Endodermal cell (in vitro differentiated cells): Measurements from ENCODE around the gene ATP10A. TPM values are rescaled to one million over a fixed set of nuclear protein-coding genes. Genes with fewer than 3 reads are reported as not detected.

Experiments
- DNase-seq: peaks from one replicate; pipeline ENCODE4 v3.0.0-alpha.2; 2017
- H3K27ac ChIP-seq: 2 replicates; pipeline ENCODE4 v1.5.1; 2013; ENCODE audit warnings: mild to moderate bottlenecking, low read depth, low read length, moderate library complexity
- H3K27me3 ChIP-seq: 2 replicates; pipeline ENCODE4 v1.6.1; 2013; ENCODE audit warnings: mild to moderate bottlenecking, low read length, moderate library complexity; ENCODE audit not compliant: insufficient read depth, control insufficient read depth, poor library complexity, severe bottlenecking
- H3K36me3 ChIP-seq: 2 replicates; pipeline ENCODE4 v1.7.0; 2013; ENCODE audit warnings: mild to moderate bottlenecking, low read length, moderate library complexity; ENCODE audit not compliant: control insufficient read depth, insufficient read depth
- H3K4me1 ChIP-seq: one replicate; pipeline ENCODE4 v1.7.0; 2013; ENCODE audit warnings: low read length; ENCODE audit not compliant: control insufficient read depth, insufficient read depth
- H3K4me3 ChIP-seq: 2 replicates; pipeline ENCODE4 v1.5.1; 2013; ENCODE audit warnings: mild to moderate bottlenecking, low read length, moderate library complexity
- H3K9ac ChIP-seq: 2 replicates; pipeline ENCODE4 v1.6.1; 2013; ENCODE audit warnings: mild to moderate bottlenecking, low read length, moderate library complexity; ENCODE audit not compliant: poor library complexity, severe bottlenecking; ENCODE audit errors: extremely low read depth
- H3K9me3 ChIP-seq: 2 replicates; pipeline ENCODE4 v1.6.1; 2013; ENCODE audit warnings: mild to moderate bottlenecking, low read length, moderate library complexity; ENCODE audit not compliant: control insufficient read depth
- H3K27ac Mint-ChIP-seq: 2 replicates; pipeline ENCODE4 v1.8.0; 2020; ENCODE audit warnings: mixed read lengths
- H3K27me3 Mint-ChIP-seq: 2 replicates; pipeline ENCODE4 v1.8.0; 2021; ENCODE audit warnings: mild to moderate bottlenecking, mixed read lengths; ENCODE audit not compliant: insufficient read depth
- H3K36me3 Mint-ChIP-seq: 2 replicates; pipeline ENCODE4 v1.8.0; 2020; ENCODE audit warnings: low read depth, mixed read lengths
- H3K4me1 Mint-ChIP-seq: 2 replicates; pipeline ENCODE4 v1.8.0; 2020; ENCODE audit warnings: mixed read lengths
- H3K4me3 Mint-ChIP-seq: 2 replicates; pipeline ENCODE4 v1.8.0; 2020; ENCODE audit warnings: mild to moderate bottlenecking, moderate library complexity, mixed read lengths
- H3K9me3 Mint-ChIP-seq: 2 replicates; pipeline ENCODE4 v1.8.0; 2020; ENCODE audit warnings: mild to moderate bottlenecking, mixed read lengths
- WGBS, 2 experiments: methylation state at CpG; one replicate each; pipeline versions ENCODE4 v1.1.5 to v1.1.7; 2013; ENCODE audit warnings: missing lambda C conversion rate in 2 of 2, mixed read lengths in 1 of 2; ENCODE audit not compliant: insufficient coverage in 1 of 2, insufficient read length in 1 of 2; 5-methylcytosine and 5-hydroxymethylcytosine counted together
- total RNA-seq, 2 donors: library from RNA; stranded (reverse); fragmentation: NEBNext Ultra II Directional in 1 of 2; extraction: Animal tissue kit (Norgen Biotek cat#: 25700) in 1 of 2; gene quantifications; 2 replicates in 1 of 2; 3 replicates in 1 of 2; pipeline ENCODE4 v1.2.1, GENCODE V29; 2021
- TF ChIP-seq, protein P1 (sequence below): fragments of 200-600 bp; sonication (generic); conservative IDR thresholded peaks from 2 replicates; pipeline ENCODE4 v1.5.0; 2021; ENCODE audit warnings: antibody characterized with exemption, mild to moderate bottlenecking

Gene ATP10A
- total RNA-seq, 2 donors from 2014 or later: 0.04 to 1.2 TPM

- 92 to 94% methylated on average over 13 to 17 of the region's 17 CpGs for WGBS, 2 experiments
- no peaks in the 10 kb centered on the region for H3K36me3 ChIP-seq
- no peaks in the 10 kb centered on the region for H3K4me1 ChIP-seq
- Mint-ChIP-seq H3K4me1 (no peaks in the 10 kb centered on the region), H3K27ac (no peak overlapping the region), H3K27me3 (no peaks in the 10 kb centered on the region), H3K9me3 (no peaks in the 10 kb centered on the region), H3K36me3 (no peaks in the 10 kb centered on the region), H3K4me3 (no peak overlapping the region)
- no peak overlapping the region for H3K4me3 ChIP-seq
- no peak overlapping the region for H3K9ac ChIP-seq
- no peak for DNase-seq
- H3K27me3 ChIP-seq: no peaks in the 10 kb centered on the region
- TF ChIP-seq, protein P1, sequence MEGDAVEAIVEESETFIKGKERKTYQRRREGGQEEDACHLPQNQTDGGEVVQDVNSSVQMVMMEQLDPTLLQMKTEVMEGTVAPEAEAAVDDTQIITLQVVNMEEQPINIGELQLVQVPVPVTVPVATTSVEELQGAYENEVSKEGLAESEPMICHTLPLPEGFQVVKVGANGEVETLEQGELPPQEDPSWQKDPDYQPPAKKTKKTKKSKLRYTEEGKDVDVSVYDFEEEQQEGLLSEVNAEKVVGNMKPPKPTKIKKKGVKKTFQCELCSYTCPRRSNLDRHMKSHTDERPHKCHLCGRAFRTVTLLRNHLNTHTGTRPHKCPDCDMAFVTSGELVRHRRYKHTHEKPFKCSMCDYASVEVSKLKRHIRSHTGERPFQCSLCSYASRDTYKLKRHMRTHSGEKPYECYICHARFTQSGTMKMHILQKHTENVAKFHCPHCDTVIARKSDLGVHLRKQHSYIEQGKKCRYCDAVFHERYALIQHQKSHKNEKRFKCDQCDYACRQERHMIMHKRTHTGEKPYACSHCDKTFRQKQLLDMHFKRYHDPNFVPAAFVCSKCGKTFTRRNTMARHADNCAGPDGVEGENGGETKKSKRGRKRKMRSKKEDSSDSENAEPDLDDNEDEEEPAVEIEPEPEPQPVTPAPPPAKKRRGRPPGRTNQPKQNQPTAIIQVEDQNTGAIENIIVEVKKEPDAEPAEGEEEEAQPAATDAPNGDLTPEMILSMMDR: no peak
- no peaks in the 10 kb centered on the region for H3K9me3 ChIP-seq
- no peak overlapping the region for H3K27ac ChIP-seq
Measured at GRCh38 chr15:25705433-25706115, 157.6 kb downstream of the ATP10A start.

DNA sequence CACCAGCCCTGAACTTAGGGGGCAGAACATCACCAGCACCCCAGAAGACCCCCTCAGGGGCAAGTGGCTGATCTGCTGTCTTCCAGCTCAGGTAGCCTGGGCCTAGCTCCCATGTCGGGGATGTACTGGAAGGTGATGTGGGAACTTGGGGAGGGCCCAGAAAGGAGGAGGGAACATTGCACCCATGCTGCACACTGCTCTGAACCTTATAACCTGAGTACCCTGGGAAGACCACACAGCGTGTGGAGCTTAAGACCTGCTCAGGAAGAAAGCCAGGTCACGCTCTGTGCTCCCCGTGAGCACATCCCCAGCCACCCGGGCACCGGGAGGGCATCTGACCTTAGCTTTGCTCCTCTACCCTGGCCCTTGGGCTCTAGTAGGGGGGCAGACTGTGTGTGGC lies 159.4 kb downstream of the ATP10A start:
- Histone ChIP-seq H3K9ac (no peak overlapping the region), H3K4me1 (no peaks in the 10 kb centered on the region), H3K27me3 (no peaks in the 10 kb centered on the region), H3K9me3 (no peaks in the 10 kb centered on the region), H3K36me3 (no peaks in the 10 kb centered on the region), H3K4me3 (no peak overlapping the region), H3K27ac (no peak overlapping the region)
- Mint-ChIP-seq H3K27me3 (no peaks in the 10 kb centered on the region), H3K4me3 (no peak overlapping the region), H3K27ac (no peak overlapping the region), H3K9me3 (no peaks in the 10 kb centered on the region), H3K36me3 (no peaks in the 10 kb centered on the region), H3K4me1 (no peaks in the 10 kb centered on the region)
- DNase-seq: no peak
- WGBS, 2 experiments: 93% methylated on average over 6 of the region's 6 CpGs; no CpG with 5 or more reads in 1 of the 2 experiments
- TF ChIP-seq, protein P1: no peak

DNA sequence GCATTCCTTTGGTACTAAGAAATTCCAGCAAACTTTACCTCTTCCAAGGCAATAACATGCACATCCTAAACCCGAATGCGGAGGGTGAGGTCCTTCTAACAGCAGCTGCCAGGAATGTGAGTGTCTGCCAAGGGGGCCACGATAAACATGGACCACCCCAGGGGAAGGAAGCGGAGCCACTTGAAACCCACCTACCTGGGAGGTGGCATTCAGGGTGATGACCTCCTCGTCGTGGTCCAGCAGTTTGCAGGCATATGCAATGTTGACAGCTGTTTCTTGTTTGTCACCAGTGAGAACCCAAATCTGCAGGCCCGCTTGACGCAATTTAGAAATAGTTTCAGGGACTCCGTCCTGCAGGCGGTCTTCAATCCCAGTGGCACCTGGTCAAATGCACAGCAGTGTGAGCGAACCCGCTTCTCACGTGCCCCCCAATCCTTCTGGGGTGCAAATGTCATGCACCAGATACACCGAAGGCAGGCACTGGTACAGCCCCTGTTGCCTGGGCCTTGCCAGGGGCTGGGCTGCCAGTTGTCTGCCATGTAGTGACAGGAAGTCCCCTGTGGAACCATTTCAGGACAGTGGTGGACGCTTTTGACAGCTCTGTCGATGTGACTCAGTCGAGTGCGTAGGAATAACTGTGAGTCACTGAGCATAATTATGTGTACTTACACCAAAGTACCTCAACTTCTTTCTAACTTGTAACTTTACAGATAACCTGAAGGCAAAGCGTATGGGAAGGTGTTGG lies 161.2 kb downstream of the ATP10A start:
- WGBS, 2 experiments: 92 to 94% methylated on average over 13 to 18 of the region's 19 CpGs
- Mint-ChIP-seq H3K9me3 (no peaks in the 10 kb centered on the region), H3K36me3 (no peaks in the 10 kb centered on the region), H3K27me3 (no peaks in the 10 kb centered on the region), H3K4me1 (no peaks in the 10 kb centered on the region), H3K27ac (no peak overlapping the region), H3K4me3 (no peak overlapping the region)
- no peak overlapping the region for H3K4me3 ChIP-seq
- H3K36me3 ChIP-seq: no peaks in the 10 kb centered on the region
- no peak overlapping the region for H3K9ac ChIP-seq
- no peaks in the 10 kb centered on the region for H3K27me3 ChIP-seq
- TF ChIP-seq, protein P1: no peak
- H3K9me3 ChIP-seq: no peaks in the 10 kb centered on the region
- H3K4me1 ChIP-seq: no peaks in the 10 kb centered on the region
- H3K27ac ChIP-seq: no peak overlapping the region
- no peak for DNase-seq
